IPS-11a (cell line): ENCODE results near the gene MST1R.
A peak's percentile ranks its signal among the peaks of the same experiment; 100 is the strongest.
"Not testable (repeated sequence)": the region's sequence is repeated elsewhere in the genome, so short reads cannot be mapped to it uniquely, and the experiment has no call there.

Experiments
- H3K4me3 ChIP-seq: one replicate; pipeline ENCODE4 v1.5.1; 2013; ENCODE audit warnings: low read depth, low read length, control low read depth

The MST1R gene

DNA sequence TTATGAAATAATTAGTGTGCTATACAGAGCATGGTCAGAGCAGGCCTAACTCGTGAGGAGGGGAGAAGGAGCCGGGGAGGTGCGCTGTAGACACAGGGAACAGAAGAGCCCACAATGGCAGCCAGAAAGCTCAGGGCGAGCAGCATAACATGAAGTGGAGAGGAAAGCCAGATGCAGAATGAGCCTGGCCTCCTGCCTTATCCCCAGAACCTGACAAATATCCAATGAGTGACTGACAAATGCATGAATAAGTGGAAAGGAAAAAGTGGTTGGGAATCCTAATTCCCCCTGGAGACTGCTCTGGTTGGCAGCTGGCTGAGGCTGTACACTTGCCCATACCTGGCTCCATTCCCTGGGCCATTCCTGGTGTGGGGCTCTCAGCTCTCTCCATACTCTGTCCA is 9.2 kb upstream of the MST1R start:
- H3K4me3 ChIP-seq, result no peak overlapping the region

DNA sequence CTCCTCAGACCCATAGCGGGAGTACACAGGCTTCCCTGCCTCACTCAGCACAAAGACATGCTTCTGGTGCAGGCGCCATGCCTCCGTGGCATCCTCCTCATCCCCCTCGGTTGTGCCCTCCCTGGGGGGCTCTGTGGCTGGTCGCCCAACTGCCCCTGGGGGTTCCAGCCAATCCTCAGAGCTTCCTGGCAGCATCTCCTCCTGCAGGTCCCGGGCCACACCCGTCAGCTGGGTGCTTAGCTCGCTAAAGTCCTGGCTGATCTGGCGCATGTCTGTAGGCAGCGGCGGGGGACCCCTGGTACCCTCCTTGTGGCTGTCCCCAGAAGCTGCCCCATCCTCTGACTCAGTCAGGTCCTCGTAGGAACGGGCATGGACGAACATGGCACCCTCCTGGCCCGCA is 7.9 kb upstream of the MST1R start:
- H3K4me3 ChIP-seq, result no peak overlapping the region

DNA sequence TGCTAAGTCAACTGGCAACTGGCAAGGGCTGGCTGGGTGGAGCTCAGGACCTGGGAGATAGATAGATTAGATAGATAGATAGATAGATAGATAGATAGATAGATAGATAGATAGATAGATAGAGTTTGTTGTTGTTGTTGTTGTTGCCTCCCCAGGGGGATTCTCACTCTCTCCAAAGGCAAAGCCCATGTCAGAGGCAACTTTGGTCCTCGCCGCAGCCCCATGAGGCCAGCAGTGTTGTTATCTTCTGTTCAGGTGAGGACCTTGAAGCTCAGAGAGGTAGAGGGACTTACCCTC is 7.4 kb upstream of the MST1R start:
- no peak overlapping the region for H3K4me3 ChIP-seq

DNA sequence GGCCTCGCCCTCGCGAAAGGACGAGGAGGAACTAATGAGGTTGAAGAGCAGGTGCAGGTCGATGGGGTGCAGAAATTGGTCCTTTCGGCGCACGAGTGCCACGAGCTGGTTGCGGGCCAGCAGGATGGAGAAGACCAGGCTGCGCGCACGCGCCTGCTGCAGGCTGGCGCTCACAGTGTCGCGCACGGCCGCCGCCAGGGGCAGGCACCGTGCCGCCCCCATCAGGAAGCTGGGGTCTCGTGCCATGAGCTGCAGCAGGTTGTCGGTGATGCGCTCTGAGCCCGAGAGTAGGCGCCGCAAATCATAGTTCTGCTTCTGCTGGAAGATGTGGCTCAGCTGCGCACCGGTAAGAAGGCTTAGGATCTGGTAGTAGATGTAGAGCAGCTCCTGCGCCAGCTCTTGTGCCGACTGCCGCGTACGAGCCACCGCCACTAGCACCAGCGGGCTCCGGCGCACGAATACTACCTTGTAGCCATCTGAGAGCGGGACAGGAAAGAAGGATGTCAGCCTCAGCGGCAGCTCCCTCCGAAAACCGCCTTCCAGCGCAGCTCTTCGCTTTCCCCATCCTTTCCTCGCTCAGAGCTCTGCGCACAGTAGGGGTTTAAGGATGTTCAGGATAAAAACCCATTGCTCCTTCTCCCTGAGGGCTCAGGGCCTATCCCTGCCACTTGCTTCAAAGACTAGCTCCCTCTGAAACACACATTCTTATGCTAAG is 6.9 kb upstream of the MST1R start:
- peak overlapping the region; percentile 18 for H3K4me3 ChIP-seq

DNA sequence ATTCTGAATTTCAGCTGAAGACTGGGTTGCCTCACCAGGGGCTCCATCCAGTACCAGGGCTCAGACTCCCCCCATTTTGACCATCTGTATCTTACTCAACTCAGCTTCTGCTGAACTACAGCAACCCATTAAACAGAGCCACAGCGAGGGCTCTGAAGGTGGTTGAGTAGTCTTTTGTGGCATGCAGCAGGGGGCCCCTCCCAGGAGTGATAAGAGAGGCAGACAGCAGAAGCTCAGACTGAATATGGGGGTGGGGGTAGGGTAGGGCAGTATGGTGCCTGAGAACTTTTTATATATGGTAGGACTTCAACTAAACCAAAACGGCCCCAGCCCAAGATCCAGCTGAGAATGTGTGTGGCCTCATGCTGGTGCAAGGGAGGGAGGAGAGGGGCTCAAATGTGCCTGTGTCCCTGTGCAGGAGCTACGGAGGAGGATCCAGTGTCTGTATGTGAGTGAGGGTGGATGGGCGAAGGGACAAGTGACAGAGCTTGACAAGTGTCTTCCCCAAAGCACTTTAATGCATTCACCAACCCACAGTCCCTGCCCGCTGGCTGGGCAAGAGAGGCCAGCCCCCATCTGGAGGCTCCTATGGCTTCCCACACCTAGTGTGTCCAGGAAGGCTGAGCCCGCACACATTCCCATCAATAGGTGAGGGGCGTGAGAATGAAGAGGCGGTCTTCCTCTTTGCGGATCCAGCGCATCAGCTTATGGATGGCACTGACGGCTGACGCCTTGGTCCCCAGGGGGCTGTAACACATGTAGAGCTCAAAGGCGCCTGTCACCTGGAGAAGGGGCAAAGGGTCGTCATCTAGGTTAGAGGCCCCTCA is 4.9 kb upstream of the MST1R start:
- no peak overlapping the region for H3K4me3 ChIP-seq

DNA sequence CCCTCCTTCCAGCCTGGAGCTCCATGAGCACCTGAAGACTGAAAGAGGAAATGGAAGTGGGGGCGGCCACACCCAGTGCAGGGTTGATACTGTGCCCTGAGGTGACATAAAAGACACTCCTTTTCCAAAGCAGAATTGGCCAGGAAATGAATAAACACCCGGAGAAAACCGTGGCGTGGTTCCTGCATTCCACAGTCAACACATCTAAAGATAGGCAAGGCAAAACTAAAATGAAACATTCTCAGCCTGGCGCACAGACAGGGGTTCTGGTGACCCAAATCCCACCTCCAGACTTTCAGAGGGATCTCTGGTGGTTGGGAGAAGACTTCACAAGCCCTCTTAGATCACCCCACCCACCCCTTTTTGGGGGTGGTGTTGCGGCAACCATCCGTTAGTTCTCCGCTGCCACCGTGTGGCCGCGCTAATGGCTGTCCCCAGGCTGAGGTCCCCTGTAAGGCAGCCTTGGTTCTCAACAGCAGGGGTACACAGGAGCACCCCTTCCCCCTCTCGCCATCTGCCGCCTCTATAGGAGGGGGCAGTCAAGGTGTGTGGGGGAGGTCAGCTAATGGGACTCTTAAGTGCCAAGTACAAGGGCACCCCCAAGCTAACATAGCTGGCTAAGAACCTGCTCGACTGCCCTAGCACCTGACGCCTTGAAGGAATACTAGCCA is 2.5 kb upstream of the MST1R start:
- no peak overlapping the region for H3K4me3 ChIP-seq

DNA sequence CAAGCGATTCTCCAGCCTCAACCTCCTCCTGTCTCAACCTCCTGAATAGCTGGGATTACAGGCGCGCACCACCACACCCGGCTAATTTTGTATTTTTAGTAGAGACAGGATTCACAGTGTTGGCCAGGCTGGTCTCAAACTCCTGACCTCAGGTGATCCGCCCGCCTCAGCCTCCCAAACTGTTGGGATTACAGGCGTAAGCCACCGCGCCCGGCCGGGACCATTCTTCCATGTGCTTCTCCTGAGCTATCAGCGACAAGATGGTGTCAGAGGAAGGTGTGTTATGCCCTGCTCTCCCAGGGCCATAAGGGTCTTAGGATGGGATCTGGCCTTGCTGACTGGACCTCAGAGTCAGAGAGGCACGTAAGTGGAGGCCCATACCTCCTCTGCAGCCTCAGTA is 775 bp upstream of the MST1R start:
- not testable (repeated sequence) for H3K4me3 ChIP-seq

DNA sequence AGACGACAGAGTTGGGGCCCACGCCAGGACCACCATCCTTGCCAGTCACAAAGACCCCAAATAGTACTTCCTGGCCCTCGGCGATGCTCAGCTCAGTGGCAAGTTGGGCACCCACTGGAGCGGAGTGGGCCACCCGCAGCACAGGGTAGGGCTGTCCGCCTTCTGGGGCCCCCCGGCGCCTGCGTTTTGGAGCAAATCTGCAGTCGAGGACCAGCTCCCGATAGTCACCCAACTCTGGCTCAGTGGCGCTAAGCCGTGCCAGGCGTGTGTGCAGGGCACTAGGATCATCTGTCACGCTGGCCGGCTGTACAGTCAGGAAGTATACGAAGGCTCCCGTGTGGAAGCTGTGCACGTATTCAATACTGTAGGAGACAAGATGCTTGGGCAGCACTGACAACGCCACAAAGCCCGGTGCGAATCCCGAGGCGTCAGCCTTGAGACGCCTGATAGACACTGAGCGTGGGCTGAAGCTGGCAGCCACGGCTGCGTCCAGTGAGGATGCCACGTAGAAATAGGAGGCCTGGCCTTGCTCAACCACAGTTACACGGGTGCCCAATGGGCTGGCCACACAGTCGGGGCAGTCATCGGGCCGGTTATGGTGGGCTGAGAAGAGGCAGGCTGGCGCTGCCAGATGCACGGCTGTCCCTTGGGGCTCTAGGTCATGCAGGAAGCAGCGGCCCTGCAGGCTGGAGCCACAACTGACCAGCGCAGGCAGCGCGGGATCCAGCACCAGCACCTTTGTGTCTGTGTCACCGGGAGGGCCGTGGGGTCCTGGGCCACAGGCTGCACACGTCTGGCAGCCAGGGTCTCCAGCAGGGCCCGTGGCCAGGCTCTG is 945 bp downstream of the MST1R start:
- H3K4me3 ChIP-seq, result no peak overlapping the region

DNA sequence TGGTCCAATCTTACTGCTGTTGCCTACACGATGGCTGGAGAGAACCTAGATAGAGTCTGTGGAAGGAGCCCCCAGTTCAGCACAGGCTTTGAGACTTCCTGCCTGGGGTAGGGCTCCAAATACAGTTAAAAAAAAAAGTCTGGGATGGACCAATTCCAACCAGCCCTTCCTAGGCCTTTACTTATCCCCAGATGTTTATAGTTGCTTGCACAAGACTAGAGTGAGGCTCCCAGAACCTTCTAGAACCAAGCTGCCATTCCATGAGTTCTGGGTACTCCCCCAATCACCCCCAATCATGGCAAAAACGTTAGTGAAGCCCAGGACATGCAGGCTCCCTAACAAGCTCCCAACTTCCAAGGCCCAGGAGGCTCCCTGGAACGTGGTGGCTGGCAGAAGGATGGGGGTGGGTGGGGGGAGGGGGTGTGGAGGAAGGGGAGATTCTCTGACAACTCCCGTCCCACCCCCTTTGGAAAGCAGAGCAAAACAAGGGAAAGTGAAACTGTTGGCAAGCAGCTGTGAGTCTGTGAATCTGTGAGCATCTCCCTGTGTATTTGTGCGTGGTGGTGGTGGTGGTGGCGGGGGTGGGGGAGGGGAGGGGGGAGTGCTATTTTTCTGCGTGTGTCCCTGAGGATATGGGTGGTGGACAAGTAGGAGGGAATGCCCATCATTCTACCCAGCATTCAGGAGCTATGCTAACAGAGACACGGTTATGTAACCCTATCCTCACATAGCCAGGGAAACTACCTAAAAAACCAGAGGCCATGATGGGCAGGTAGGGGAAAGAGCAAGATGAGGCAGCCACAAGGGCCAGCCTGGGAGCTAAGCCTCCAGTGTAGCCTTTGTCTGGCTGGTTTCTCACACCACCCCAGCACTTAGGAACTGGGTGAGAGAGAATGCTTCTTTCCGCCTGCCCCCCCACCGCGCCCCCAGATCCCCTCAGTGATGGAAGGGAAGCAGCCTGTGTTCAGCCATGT is 2.0 kb downstream of the MST1R start:
- no peak overlapping the region for H3K4me3 ChIP-seq

DNA sequence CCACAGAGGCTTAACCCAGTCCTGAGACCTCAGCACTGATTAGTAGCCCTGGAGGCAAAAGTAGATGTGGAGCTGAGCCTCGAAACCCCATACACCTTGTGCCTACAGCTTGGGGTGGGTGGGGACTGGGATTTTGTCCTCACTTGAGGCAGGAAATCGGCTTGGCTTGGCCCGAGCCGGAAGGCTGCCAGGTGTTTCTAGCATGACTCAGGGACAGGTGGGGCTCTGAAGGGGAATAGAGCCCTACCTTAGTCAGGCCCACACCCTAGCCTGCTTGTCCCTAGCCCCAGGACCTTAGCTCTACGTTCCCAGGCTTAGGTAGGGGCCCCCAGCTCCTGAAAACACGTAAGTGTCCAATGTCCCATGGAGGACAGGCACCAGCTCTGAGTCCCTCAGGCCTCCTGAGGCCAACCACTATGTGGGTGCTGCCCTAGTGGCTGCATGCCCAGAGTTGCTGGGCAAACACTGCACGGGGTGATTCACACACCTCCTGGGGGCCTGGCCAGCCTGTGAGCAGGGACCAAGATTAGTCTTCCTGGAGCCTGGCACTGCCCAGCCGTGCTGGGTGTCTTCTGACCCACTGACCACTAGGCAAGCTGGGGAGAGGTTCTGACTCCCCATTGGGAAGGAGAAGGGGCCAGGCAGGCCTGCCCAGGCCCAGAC is 3.1 kb downstream of the MST1R start:
- H3K4me3 ChIP-seq, result no peak overlapping the region

DNA sequence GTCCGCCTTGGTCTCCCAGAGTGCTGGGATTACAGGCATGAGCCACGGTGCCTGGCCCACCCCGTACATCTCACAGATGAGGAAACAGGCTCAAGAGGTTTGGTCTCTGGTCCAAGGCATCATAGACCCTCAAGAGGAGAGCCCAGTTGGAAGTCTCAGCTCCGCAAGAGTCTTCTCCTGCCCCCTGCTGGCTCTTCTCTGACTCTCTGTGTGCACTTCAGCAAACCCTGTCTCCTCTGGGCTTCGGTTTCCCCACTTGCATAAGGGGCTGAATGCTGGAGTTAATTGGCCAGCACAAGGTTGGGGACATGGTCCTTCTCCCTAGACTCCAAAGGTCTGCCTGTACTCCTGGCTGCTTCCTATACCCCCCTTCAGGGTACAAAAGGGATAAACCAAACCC is 3.9 kb downstream of the MST1R start:
- no peak overlapping the region for H3K4me3 ChIP-seq

DNA sequence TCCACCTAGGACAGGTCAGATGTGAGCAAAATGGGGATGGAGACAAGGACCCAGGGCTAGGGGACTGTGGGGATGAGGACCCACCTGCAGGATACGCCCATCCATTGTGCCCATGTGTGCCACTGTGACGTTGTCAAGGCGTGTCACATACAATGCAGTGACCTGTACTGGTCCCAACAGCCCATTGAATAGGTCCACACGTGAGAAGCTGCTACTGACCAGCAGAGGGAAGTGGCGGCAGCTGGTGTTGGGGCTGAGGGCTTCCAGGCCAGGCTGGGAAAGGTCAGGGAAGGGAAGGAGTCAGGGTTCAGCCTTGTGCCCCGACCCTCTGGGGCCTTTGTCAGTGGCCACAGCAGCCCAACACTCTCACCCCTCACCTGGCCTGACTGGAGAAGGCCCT is 4.7 kb downstream of the MST1R start:
- no peak overlapping the region for H3K4me3 ChIP-seq

DNA sequence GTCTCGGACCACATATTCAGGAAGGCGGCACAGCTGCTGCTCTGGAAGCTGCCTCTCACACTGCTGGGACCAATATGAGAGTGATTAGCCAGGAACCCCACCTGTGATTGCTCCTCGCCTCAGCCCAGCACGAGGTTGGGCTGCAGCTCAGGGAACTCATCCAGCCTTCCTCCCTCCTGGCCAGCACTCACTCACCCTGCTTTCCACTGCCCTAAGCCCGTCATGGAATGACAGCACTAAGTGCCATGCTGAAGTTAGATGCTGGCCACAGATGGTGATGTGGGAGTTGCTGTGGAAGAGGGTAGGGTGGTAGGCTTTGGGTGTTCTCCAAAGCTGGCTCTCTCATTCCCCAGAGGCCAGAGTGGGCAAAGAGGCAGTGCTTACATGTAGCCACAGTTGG is 7.3 kb downstream of the MST1R start:
- no peak overlapping the region for H3K4me3 ChIP-seq

DNA sequence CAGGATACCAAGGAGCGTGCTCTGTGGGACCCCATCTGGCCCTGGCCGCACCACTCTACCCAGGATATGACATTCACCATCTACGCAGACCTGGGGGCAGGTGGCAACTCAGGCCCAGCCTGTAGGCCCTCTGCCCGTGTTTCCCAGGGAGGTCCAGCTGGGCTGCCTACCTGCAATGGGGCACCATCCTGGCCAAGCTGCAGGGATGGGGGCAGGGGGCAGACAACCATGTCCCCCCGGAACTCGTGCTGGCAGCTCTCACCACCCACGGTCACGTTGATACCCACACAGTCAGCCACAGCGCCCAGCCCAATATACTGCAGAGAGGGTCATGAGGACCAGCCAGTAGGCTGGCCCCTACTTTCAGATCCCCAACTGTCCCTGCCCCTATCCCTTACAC is 7.9 kb downstream of the MST1R start:
- no peak overlapping the region for H3K4me3 ChIP-seq

DNA sequence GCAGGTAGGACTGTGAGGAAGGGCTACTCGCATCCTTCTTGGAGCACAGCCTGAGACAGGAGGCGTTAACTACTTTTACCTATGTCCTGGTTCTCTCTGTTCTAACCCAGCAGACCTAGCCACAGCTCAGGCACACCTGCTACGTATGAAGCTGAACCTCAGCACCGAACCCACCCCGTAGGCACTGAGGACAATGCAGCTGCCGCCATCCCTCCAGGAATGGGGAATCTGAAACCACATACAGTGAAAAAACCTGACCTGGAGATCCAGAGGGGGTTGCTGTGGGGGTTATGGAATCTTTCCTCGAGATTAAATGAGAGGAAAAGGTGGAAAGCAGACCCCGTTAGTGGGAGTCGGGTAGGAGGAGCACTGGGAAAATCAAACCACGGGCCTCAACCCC is 14.4 kb downstream of the MST1R start:
- no peak overlapping the region for H3K4me3 ChIP-seq

DNA sequence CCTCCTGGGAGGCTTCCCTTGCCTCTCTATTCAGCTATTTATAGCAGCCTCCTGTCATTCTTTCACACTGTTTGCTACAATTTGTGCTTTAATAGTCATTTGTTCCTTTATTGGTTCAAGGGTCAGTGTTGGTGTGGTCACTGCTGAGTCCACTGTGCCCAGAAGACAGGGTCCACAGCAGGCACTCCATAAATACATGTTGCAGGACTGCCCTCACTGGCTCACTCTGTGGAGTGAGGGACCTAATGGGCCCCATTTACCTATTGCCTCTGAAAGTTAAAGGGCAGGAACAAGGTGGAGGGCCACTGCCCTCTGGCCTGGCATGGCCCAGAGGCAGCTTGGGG is 16.8 kb downstream of the MST1R start:
- no peak overlapping the region for H3K4me3 ChIP-seq

DNA sequence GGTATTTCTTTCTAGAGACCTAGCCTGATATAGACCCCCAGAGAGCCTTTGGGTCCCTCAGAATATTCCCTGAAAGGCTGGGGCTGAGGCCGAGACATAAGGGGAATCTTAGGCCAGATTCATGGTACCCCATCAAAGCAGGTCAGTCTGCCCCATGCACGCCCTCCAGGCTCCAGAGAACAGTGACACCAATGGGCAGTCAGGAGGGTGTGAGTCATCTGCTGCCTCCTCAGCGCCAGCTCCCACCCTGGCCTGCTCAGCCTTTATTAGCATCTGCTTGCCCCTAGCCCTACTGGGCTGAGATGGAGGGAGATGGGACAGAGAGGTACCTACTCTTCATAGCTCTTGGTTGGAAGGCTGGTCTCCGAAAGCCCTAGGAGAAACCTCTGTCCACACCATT is 19.7 kb downstream of the MST1R start:
- H3K4me3 ChIP-seq, result no peak overlapping the region

DNA sequence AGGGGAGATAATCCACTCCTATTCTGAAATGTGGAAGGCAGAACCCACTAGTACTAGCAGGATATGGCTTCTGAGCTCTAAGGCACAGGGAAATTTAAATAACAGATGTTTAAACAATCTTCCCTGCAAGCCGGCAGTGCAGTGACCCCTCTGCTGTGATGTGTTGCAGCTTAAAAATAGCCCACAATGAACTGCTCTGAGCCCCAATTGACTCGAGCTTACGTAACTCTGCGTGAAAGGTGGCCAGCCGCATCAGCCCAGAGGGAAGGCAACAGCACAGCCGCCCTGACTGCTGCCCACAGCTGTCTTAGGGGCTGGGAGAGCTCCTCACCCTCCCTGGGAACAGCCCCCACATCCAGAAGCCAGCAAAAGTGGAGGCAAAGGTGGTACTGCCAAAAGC is 21.5 kb downstream of the MST1R start:
- no peak overlapping the region for H3K4me3 ChIP-seq

DNA sequence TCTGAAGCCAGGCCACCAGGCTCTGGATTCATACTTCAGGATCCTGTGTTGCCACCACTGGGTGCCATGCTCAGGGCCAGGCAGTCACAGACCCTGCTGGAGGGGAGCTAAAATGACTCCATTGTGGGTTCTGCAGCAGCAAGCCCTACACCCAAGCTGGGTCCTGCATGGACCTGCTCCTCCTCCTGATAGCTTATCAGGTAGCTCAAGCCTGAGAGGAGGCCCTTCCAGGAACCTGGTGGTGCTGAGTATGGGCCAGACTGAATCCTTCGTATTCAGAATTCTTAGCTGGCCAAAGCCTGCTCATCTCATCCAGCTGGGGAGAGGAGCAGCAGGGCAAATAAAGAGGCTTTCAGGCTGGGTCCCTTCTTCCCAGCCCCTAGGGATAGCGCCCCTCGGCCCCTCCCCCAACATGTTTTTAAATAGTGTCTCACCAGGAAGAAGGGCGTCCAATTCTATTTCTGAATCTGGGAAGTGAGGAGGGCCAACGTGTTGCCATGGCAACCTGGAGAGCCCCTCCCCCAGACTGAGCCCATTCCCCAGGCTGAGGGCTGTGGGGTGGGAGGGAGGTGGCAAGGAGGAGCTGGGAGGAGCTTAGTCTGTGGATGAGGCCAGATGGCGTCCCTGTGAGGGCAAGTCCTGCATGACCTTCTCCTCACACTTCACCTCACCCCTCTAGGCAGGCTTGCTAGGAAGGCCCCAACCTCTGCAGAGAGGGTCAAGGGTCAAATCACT is 22.9 kb downstream of the MST1R start:
- H3K4me3 ChIP-seq, result no peak overlapping the region
